ENCODE data around the gene HS1BP3.

DNA sequence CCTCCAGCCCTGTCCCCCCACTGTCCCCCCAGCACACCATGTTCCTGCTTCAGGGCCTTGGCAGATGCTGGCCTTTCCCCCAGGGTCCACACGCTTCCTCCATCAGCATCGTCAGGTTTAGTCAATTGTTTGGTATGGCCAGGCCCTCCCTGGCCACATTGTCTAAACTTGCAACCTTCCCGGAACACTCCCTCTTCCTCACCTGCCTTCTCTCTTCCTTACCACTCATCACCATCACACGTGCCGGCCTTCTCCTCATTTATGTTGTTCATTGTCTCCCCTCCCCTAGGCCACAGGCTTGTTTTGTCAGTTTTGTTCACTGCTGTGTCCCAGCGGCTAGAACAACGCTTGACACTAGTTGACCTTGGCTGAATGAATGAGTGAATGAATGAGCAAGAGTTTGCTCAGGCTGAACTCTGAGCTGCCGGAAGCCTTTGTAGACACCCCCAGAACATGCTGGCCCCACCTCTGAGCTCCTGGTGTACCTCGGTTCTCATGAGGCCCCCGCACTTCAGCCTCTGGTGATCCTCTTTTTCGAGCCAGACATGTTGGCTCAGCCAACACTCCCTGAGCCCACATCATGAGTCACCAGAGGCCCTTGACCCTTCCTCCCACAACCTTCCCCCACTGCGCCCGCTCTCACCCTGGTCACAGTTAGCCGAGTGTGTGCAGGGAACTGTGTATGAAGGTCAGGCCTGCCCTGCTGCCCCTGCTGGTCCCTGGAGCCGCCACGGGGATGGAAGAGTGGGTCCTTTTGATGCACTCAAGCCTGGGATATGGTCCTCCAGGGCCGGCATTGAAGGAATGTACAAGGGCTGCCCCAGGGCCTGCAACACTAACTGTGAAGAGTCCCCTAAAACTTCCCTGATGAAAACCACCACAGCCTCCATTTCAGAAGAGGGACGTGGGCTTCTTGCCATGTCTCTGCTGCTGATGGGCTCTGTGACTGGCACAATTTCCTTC lies 57.5 kb downstream of the HS1BP3 start:
- TF ChIP-seq, protein P1, sequence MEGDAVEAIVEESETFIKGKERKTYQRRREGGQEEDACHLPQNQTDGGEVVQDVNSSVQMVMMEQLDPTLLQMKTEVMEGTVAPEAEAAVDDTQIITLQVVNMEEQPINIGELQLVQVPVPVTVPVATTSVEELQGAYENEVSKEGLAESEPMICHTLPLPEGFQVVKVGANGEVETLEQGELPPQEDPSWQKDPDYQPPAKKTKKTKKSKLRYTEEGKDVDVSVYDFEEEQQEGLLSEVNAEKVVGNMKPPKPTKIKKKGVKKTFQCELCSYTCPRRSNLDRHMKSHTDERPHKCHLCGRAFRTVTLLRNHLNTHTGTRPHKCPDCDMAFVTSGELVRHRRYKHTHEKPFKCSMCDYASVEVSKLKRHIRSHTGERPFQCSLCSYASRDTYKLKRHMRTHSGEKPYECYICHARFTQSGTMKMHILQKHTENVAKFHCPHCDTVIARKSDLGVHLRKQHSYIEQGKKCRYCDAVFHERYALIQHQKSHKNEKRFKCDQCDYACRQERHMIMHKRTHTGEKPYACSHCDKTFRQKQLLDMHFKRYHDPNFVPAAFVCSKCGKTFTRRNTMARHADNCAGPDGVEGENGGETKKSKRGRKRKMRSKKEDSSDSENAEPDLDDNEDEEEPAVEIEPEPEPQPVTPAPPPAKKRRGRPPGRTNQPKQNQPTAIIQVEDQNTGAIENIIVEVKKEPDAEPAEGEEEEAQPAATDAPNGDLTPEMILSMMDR (conservative IDR thresholded peaks at IDR 0.05) = no peak
- no peak for TF ChIP-seq EZH2 (IDR thresholded peaks at IDR 0.05; ENCODE audit: low read depth)

All from PC-9 (cell line).